Brain microvascular endothelial cell (primary cell): Measurements from ENCODE around the gene KCNAB2.

Source experiments
- DNase-seq: peaks from one replicate; pipeline ENCODE4 v3.0.0-alpha.2; 2020
- H3K27ac ChIP-seq: fragments of 250-450 bp; sonication (Bioruptor Pico); 2 replicates; pipeline ENCODE4 v1.5.1; 2020; ENCODE audit warnings: mild to moderate bottlenecking, moderate library complexity
- H3K27me3 ChIP-seq: fragments of 250-450 bp; sonication (Bioruptor Pico); replicated peaks from 2 replicates; pipeline ENCODE4 v1.5.1; 2020; ENCODE audit warnings: mild to moderate bottlenecking
- H3K36me3 ChIP-seq: fragments of 250-450 bp; sonication (Bioruptor Pico); replicated peaks from 2 replicates; pipeline ENCODE4 v1.5.1; 2020; ENCODE audit warnings: mild to moderate bottlenecking
- H3K4me3 ChIP-seq: 2 replicates; pipeline ENCODE4 v1.5.1; 2011; ENCODE audit warnings: low read depth, mild to moderate bottlenecking, control low read depth, low read length, moderate library complexity
- in situ Hi-C: cut with HindIII; loops from 2 replicates; pipeline ENCODE4 v1.10.0; 2017; ENCODE audit warnings: low sequenced_read_pairs, low pct_ligation_motif_present
- TF ChIP-seq, protein P1 (sequence below): IDR thresholded peaks from 2 replicates; pipeline ENCODE4 v1.5.1; 2011; ENCODE audit warnings: low read depth, mild to moderate bottlenecking, moderate library complexity, low read length, control low read depth, inconsistent platforms; ENCODE audit errors: missing control alignments

Gene KCNAB2

DNA sequence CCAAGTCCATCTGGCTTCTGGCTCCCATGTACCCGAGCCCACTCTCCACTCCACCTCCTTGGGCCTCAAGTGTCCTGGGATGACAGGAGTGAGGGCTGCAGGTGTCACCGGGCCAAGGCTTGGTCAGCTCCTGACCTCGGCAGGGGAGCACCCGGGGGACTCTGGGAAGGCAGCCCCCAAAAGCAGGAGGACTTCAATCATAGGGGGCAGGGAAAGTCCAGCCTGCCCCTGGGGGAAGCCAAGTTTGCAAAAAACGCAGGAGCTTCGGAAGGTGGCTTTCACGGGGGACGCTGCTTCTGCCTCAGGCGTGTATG lies 56.8 kb downstream of the KCNAB2 start:
- Histone ChIP-seq H3K27ac (no peak overlapping the region), H3K4me3 (no peak overlapping the region), H3K27me3 (no peaks in the 10 kb centered on the region), H3K36me3 (no peaks in the 10 kb centered on the region)
- no peak for DNase-seq
- TF ChIP-seq, protein P1, sequence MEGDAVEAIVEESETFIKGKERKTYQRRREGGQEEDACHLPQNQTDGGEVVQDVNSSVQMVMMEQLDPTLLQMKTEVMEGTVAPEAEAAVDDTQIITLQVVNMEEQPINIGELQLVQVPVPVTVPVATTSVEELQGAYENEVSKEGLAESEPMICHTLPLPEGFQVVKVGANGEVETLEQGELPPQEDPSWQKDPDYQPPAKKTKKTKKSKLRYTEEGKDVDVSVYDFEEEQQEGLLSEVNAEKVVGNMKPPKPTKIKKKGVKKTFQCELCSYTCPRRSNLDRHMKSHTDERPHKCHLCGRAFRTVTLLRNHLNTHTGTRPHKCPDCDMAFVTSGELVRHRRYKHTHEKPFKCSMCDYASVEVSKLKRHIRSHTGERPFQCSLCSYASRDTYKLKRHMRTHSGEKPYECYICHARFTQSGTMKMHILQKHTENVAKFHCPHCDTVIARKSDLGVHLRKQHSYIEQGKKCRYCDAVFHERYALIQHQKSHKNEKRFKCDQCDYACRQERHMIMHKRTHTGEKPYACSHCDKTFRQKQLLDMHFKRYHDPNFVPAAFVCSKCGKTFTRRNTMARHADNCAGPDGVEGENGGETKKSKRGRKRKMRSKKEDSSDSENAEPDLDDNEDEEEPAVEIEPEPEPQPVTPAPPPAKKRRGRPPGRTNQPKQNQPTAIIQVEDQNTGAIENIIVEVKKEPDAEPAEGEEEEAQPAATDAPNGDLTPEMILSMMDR = no peak
- in situ Hi-C loops = no loop called here

DNA sequence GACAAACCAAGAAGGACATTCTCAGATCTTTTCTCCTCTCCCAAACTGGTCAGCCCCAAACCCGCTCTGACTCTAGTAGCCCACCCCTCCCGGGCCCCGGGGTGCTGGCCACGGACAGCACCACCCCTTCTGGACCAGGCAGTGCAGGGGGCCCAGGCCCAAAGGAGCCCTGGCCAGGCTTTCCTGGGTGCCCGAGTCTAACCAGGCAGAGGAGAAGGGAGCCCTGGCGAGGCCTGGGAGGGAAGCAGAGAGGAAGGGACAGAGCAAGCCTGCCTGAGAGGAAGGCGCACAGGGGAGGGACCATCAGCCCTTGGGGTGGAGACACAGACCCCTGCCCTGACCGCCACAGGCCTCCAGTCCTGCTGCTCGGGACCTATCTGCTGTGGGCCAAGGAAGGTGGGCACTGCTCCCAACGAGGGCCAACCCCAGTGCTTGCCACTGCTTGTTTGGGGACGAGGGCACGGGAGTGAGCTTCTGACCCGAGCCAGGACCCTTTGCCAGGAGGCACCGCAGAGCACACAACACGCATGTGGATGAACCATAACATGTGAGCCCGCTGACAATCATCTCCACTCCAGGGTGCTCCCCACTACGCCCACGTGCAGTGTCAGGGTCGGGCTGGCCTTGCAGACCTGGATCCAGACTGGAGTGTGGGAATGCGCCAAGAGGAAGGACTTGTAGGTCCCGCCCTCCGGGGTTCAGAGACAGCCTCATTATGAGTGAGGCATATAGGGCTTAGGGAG lies 57.6 kb downstream of the KCNAB2 start:
- no peaks in the 10 kb centered on the region for H3K36me3 ChIP-seq
- H3K27ac ChIP-seq = no peak overlapping the region
- DNase-seq = no peak
- H3K4me3 ChIP-seq = no peak overlapping the region
- in situ Hi-C loops = no loop called here
- no peaks in the 10 kb centered on the region for H3K27me3 ChIP-seq
- TF ChIP-seq, protein P1 = no peak

DNA sequence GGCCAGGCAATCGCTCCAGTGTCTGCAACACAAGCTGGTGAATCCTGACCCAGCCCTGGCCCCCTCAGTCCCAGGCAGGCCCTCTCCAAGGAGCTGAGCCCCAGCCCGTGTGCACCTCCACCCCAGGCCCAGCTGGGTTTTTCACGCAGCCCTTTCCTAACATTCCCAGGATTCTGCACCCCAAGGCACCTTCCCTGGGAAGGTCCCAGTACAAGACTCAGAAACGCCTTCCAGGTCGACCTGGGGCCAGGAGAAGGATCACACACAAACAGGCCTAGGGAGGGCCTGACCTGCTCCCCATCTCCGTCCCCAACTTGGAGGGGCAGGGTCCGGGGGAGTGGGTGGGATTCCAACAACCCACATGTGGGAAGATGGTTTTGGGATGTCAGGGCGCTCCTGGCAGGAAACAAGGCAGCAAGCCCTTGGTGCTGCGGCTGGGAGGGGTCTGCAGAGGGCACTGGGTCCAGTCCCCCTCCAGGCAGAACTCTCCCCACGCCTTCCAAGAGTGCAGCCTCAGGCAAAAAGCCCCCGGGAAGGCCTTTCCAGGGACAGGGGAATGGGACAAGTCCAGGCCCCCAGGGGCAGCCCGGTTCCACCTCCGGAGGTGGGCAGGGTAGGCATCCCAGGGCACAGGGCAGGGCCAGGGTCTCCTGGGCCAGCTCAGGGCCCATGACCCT lies 58.3 kb downstream of the KCNAB2 start:
- H3K27me3 ChIP-seq = no peaks in the 10 kb centered on the region

GRCh38 chr1:6104631-6105030 lies 58.9 kb downstream of the KCNAB2 start:
- TF ChIP-seq, protein P1 = no peak
- H3K36me3 ChIP-seq = no peaks in the 10 kb centered on the region
- in situ Hi-C loops = no loop called here
- no peaks in the 10 kb centered on the region for H3K27me3 ChIP-seq
- H3K27ac ChIP-seq = no peak overlapping the region
- no peak for DNase-seq
- H3K4me3 ChIP-seq = no peak overlapping the region

More for the DNA sequence above, 58.3 kb downstream of the KCNAB2 start:
- Histone ChIP-seq H3K36me3 (no peaks in the 10 kb centered on the region), H3K4me3 (no peak overlapping the region), H3K27ac (no peak overlapping the region)
- in situ Hi-C loops = no loop called here
- DNase-seq = no peak
- TF ChIP-seq, protein P1 = no peak

DNA sequence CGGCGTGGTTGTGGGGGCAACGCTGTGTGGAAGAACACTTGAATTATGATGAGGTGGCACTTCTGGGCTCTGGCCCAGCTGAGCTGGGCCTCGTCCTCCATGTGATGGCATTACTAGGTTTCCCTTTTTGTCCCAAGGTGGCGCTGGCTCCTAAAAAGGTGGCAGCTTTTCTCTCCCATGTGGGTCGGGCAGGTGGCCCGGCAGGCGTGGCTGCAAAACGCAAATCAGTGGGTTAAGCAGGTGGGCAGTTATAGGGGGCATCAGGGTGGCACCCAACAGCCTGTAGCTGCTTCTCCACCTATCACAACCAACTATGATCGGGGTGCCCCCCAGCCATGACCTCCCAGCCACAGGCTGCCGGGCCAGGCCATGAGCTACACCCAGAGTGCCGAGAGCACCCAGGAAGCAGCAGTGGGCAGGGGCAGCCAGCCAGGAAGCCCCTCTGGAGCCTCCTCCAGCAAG lies 59.6 kb downstream of the KCNAB2 start:
- in situ Hi-C loops = no loop called here
- DNase-seq = no peak
- Histone ChIP-seq H3K4me3 (no peak overlapping the region), H3K27ac (no peak overlapping the region), H3K27me3 (no peaks in the 10 kb centered on the region), H3K36me3 (no peaks in the 10 kb centered on the region)
- TF ChIP-seq, protein P1 = no peak
